Kidney (tissue), 22 donors: ENCODE data around the gene MARVELD1. TPM values are rescaled to one million over a fixed set of nuclear protein-coding genes. Genes with fewer than 3 reads are reported as not detected.

Experiments
- DNase-seq, 5 donors: peaks; one replicate each; pipeline ENCODE4 v3.0.0-alpha.2; 2013 to 2020
- FAIRE-seq: peaks from 2 replicates; lab custom pipeline; 2012; peaks lifted over from hg19 to GRCh38; lab: Jason Lieb, UNC
- H3K27ac ChIP-seq, 2 donors: one replicate each; pipeline ENCODE4 v1.7.0; 2013; ENCODE audit warnings: low read depth in 2 of 2, low read length in 2 of 2, inconsistent platforms in 1 of 2
- H3K27me3 ChIP-seq: one replicate; pipeline ENCODE4 v1.7.1; 2013; ENCODE audit warnings: low read length, inconsistent platforms; ENCODE audit not compliant: control insufficient read depth, insufficient read depth
- H3K36me3 ChIP-seq, 3 donors: one replicate each; pipeline versions ENCODE4 v1.7.0 to v1.7.1; 2013; ENCODE audit warnings: low read length in 3 of 3, control low read depth in 1 of 3, inconsistent platforms in 1 of 3; ENCODE audit not compliant: insufficient read depth in 3 of 3, control insufficient read depth in 2 of 3
- H3K4me1 ChIP-seq, 3 donors: one replicate each; pipeline versions ENCODE4 v1.7.0 to v1.7.1; 2013; ENCODE audit warnings: low read length in 3 of 3, inconsistent platforms in 1 of 3, low read depth in 1 of 3; ENCODE audit not compliant: control insufficient read depth in 2 of 3, insufficient read depth in 2 of 3
- H3K4me3 ChIP-seq, 3 donors: one replicate each; pipeline versions ENCODE4 v1.7.0 to v1.8.1; 2013; ENCODE audit warnings: low read length in 3 of 3, control low read depth in 1 of 3, inconsistent platforms in 1 of 3
- H3K9ac ChIP-seq, 3 donors: one replicate each; pipeline versions ENCODE4 v1.7.0 to v1.7.1; 2013; ENCODE audit warnings: low read length in 3 of 3, control low read depth in 1 of 3, inconsistent platforms in 1 of 3
- H3K9me3 ChIP-seq, 3 donors: one replicate each; pipeline versions ENCODE4 v1.7.0 to v1.7.1; 2013; ENCODE audit warnings: low read length in 3 of 3, control low read depth in 1 of 3, inconsistent platforms in 1 of 3; ENCODE audit not compliant: control insufficient read depth in 2 of 3, insufficient read depth in 1 of 3
- intact Hi-C: fragments of 100-400 bp; cut with DNase I; formaldehyde crosslinking; loops from one replicate; pipeline ENCODE4 v1.11.1; 2022
- long read RNA-seq, 10 donors: library from polyadenylated mRNA in 1 of 10; unstranded in 1 of 10; transcript quantifications; one replicate each; pipeline ENCODE4 v2.0.0 and lab custom pipeline, GENCODE V29; 2021 to 2026
- polyA plus RNA-seq: library from polyadenylated mRNA; stranded (reverse); fragments of 350-450 nt; fragmentation: Illumina TruSeq; extraction: RNeasy Lipid Tissue Mini Kit (QIAGEN cat#74804); gene quantifications from one replicate; pipeline ENCODE4 v1.2.3, GENCODE V29; 2014; ENCODE audit warnings: low read depth, low replicate concordance; ENCODE audit not compliant: insufficient read depth
- total RNA-seq: library from RNA; stranded (reverse); fragmentation: NEBNext Ultra II Directional; extraction: Animal tissue kit (Norgen Biotek cat#: 25700); gene quantifications from one replicate; pipeline ENCODE4 v1.2.1, GENCODE V29; 2021
- TF ChIP-seq, protein P1 (sequence below): IDR thresholded peaks from 3 replicates; pipeline ENCODE4 v1.5.1; 2012; ENCODE audit warnings: mild to moderate bottlenecking, moderate library complexity, borderline replicate concordance; ENCODE audit not compliant: insufficient read depth; ENCODE audit errors: extremely low read depth
- donor health status: control.
- donor health status: control.
- donor health status: control.
- donor health status: control.
- donor health status: control.
- donor health status: DM: yes; HTN: yes; CAD: no.
- donor health status: Normal renal cell carcinoma (clear cell type).

The MARVELD1 gene
- total RNA-seq (43.2 TPM), polyA plus RNA-seq (8.3 TPM)
- long read RNA-seq, donor 1, transcript MARVELD1-201 (2 exons, 3,221 nt) = major isoform, 11 of 19 reads
- long read RNA-seq, donor 1, partial matches to known transcripts = 8 of 19 reads
- long read RNA-seq, donor 1, other reads (novel, unspliced or antisense) = 0 of 19 reads
- long read RNA-seq, donor 2, transcript MARVELD1-201 (2 exons, 3,221 nt) = major isoform, 7 of 12 reads
- long read RNA-seq, donor 2, partial matches to known transcripts = 5 of 12 reads
- long read RNA-seq, donor 2, other reads (novel, unspliced or antisense) = 0 of 12 reads
- long read RNA-seq, donor 3, transcript MARVELD1-201 (2 exons, 3,221 nt) = major isoform, 8 of 8 reads
- long read RNA-seq, donor 3, partial matches to known transcripts = 0 of 8 reads
- long read RNA-seq, donor 3, other reads (novel, unspliced or antisense) = 0 of 8 reads
- long read RNA-seq, donor 4, transcript MARVELD1-201 (2 exons, 3,221 nt) = major isoform, 16 of 16 reads
- long read RNA-seq, donor 4, partial matches to known transcripts = 0 of 16 reads
- long read RNA-seq, donor 4, other reads (novel, unspliced or antisense) = 0 of 16 reads
- long read RNA-seq, donor 5, partial matches to known transcripts = 0 of 3 reads
- long read RNA-seq, donor 5, other reads (novel, unspliced or antisense) = 0 of 3 reads
- long read RNA-seq, donor 6, transcript MARVELD1-201 (2 exons, 3,221 nt) = major isoform, 7 of 7 reads
- long read RNA-seq, donor 6, partial matches to known transcripts = 0 of 7 reads
- long read RNA-seq, donor 6, other reads (novel, unspliced or antisense) = 0 of 7 reads
- long read RNA-seq, donor 7, transcript MARVELD1-201 (2 exons, 3,221 nt) = major isoform, 42 of 49 reads
- long read RNA-seq, donor 7, partial matches to known transcripts = 0 of 49 reads
- long read RNA-seq, donor 7, other reads (novel, unspliced or antisense) = 7 of 49 reads
- long read RNA-seq, donor 8, transcript MARVELD1-201 (2 exons, 3,221 nt) = major isoform, 12 of 12 reads
- long read RNA-seq, donor 8, partial matches to known transcripts = 0 of 12 reads
- long read RNA-seq, donor 8, other reads (novel, unspliced or antisense) = 0 of 12 reads
- long read RNA-seq, donor 9, transcript MARVELD1-201 (2 exons, 3,221 nt) = major isoform, 10 of 10 reads
- long read RNA-seq, donor 9, partial matches to known transcripts = 0 of 10 reads
- long read RNA-seq, donor 9, other reads (novel, unspliced or antisense) = 0 of 10 reads
- long read RNA-seq, donor 10, transcript MARVELD1-201 (2 exons, 3,221 nt) = major isoform, 7 of 20 reads
- long read RNA-seq, donor 10, partial matches to known transcripts = 13 of 20 reads
- long read RNA-seq, donor 10, other reads (novel, unspliced or antisense) = 0 of 20 reads

DNA sequence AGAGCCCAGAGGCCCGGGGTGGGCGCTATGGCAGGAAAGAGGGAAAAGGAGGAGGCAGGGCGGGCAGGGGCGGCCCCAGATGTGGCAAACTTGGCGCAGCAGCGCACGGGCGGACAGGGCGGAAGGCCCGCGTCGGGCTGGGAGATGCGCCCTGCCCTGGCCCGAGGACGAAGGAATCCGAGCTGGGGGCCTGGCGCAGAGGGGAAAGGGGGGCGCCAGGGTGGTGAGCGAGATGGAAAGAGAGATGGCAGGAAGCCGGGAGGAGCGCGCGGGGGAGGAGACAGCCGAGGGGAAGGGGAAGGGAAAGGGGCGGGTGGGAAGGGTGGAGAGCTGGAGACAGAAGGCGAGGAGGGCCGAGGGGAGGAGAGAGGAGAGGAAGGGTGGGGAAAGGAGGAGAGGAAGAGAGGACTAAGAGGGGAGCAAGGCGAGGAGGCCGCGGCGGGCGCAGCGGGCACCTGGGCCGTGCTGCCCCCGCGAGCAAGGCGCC lies at the start of gene MARVELD1:
Gene MARVELD1, plus strand, starts transcription at position 392 of the 487 bp plus-strand sequence. CDS start 147 bp downstream, outside the sequence.
- peak; percentile 90 to 95 (median 92) for DNase-seq
- Histone ChIP-seq H3K27ac (peak within 1 kb of the TSS; percentile 80 to 86), H3K27me3 (no peaks in the 10 kb centered on the region), H3K4me1 (peaks cover 0 to 11% (median 0%) of the 10 kb centered on the region in 3 donors), H3K4me3 (peak within 1 kb of the TSS; percentile 59 to 66 (median 60)), H3K9me3 (no peaks in the 10 kb centered on the region), H3K36me3 (no peaks in the 10 kb centered on the region), H3K9ac (peak within 1 kb of the TSS; percentile 10 to 61 (median 35))
- TF ChIP-seq, protein P1, sequence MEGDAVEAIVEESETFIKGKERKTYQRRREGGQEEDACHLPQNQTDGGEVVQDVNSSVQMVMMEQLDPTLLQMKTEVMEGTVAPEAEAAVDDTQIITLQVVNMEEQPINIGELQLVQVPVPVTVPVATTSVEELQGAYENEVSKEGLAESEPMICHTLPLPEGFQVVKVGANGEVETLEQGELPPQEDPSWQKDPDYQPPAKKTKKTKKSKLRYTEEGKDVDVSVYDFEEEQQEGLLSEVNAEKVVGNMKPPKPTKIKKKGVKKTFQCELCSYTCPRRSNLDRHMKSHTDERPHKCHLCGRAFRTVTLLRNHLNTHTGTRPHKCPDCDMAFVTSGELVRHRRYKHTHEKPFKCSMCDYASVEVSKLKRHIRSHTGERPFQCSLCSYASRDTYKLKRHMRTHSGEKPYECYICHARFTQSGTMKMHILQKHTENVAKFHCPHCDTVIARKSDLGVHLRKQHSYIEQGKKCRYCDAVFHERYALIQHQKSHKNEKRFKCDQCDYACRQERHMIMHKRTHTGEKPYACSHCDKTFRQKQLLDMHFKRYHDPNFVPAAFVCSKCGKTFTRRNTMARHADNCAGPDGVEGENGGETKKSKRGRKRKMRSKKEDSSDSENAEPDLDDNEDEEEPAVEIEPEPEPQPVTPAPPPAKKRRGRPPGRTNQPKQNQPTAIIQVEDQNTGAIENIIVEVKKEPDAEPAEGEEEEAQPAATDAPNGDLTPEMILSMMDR = no peak
- no peak for FAIRE-seq
- intact Hi-C loops = no loop called here

DNA sequence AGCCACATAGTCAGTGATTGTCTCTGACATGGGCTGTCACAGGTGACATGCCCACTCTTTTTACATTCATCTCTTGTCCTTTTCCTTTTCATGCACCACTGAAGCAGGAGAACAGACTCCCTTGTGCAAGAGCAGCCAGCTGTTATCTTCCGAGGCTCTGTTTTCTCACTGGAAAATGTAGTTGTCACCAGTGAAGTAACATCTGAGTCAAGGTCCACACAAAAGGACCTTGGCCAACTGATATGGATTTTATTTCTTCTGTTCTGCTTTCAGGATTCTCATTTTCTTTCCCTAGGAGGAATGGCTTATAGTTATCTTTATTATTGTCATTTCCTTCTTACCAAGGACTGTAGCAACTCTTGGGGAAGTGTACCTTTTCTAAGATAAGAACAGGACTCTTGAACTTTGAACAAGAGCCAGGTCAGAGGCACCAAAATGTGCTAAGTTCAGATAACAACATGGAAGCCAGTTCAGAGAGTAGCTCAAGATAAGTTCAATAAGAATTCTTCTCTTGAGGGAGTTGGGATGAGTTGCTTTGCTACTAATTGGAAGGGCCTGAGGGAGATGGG lies 49.2 kb upstream of the MARVELD1 start:
- Histone ChIP-seq H3K4me3 (no peak overlapping the region), H3K36me3 (peaks cover 6 to 12% (median 6%) of the 10 kb centered on the region in 3 donors), H3K4me1 (no peaks in the 10 kb centered on the region), H3K27me3 (no peaks in the 10 kb centered on the region), H3K27ac (no peak overlapping the region), H3K9ac (no peak overlapping the region), H3K9me3 (no peaks in the 10 kb centered on the region)
- FAIRE-seq (no peak), DNase-seq (no peak)
- TF ChIP-seq, protein P1 = no peak
- intact Hi-C loops = no loop called here

DNA sequence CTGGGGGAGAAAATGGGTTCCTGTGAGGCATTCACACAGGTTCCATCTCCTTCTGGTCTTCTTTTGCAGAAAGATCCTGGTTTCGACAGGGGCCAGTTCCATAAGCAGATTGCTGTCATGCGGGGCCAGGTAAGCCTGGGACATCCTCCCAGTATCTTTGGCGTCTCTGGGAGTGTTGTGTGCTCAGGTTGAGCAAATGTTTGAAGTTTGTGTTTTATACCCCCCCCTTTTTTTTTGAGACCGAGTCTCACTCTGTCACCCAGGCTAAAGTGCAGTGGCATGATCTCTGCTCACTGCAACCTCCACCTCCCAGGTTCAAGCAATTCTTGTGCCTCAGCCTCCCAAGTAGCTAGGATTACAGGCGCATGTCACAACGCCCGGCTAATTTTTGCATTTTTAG lies 46.5 kb upstream of the MARVELD1 start:
- H3K9ac ChIP-seq = no peak overlapping the region
- H3K27ac ChIP-seq = no peak overlapping the region
- intact Hi-C loops = no loop called here
- FAIRE-seq (no peak), DNase-seq (no peak)
- H3K36me3 ChIP-seq = peaks cover 6 to 15% (median 10%) of the 10 kb centered on the region in 3 donors
- H3K4me1 ChIP-seq = no peaks in the 10 kb centered on the region
- no peak overlapping the region for H3K4me3 ChIP-seq
- no peaks in the 10 kb centered on the region for H3K9me3 ChIP-seq
- TF ChIP-seq, protein P1 = no peak
- no peaks in the 10 kb centered on the region for H3K27me3 ChIP-seq
